ENCODE results near the gene NMNAT1. TPM values are rescaled to one million over a fixed set of nuclear protein-coding genes. Genes with fewer than 3 reads are reported as not detected.
"Not testable (repeated sequence)": the region's sequence is repeated elsewhere in the genome, so short reads cannot be mapped to it uniquely, and the experiment has no call there.

NMNAT1 gene
- total and polyA plus RNA-seq, 2 donors (not counting 1 experiment from before 2014, with no cell fraction given), result 11.5 to 17.2 TPM

DNA sequence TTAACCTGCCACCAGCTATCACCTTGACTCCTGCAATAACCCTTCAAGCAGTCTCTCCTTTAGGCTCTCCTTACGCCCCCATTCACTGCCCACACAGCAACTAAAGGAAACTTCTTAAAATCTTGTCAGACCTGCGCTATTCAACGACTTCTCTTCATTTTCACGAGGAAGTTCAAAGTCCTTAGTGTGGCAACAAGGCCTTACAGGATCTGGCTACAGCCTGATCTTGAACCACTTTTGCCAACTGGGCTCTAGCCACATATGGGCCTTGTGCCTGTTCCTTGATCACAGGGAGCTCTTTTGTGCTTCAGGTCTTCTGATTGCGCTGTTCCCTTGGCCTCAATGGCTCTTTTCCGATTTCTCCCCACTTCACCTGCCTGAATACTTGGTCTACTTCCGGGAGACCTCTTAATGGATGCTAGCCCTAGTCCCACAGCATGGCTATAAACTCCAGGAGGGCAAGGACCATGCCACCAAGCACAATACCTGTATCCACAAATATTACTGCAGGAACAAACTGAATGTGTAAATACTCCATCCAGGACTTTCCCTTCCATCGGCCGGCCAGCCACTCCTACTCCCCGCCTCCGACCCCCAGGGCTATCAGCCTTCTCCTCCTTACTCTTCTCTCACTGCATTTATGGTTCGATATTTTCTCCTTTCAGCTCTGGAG lies 30.9 kb upstream of the NMNAT1 start:
- H3K4me3 ChIP-seq (replicated peaks in 1 of 4; ENCODE audit: control extremely low read depth in 1 of 4, insufficient read depth in 1 of 4, low read depth in 3 of 4, low read length in 4 of 4), result no peak overlapping the region
- no peaks in the 10 kb centered on the region for H3K9me3 ChIP-seq (ENCODE audit: control insufficient read depth, insufficient read depth, low read depth, low read length)
- no peak for TF ChIP-seq EZH2 (IDR thresholded peaks at IDR 0.05; ENCODE audit: low read length, missing control alignments)
- TF ChIP-seq, protein P1, sequence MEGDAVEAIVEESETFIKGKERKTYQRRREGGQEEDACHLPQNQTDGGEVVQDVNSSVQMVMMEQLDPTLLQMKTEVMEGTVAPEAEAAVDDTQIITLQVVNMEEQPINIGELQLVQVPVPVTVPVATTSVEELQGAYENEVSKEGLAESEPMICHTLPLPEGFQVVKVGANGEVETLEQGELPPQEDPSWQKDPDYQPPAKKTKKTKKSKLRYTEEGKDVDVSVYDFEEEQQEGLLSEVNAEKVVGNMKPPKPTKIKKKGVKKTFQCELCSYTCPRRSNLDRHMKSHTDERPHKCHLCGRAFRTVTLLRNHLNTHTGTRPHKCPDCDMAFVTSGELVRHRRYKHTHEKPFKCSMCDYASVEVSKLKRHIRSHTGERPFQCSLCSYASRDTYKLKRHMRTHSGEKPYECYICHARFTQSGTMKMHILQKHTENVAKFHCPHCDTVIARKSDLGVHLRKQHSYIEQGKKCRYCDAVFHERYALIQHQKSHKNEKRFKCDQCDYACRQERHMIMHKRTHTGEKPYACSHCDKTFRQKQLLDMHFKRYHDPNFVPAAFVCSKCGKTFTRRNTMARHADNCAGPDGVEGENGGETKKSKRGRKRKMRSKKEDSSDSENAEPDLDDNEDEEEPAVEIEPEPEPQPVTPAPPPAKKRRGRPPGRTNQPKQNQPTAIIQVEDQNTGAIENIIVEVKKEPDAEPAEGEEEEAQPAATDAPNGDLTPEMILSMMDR (conservative IDR thresholded peaks at IDR 0.05 in 1 of 2, IDR thresholded peaks at IDR 0.05 in 1 of 2; ENCODE audit: low read depth in 1 of 2, low read length in 2 of 2), result no peak
- no peaks in the 10 kb centered on the region for H3K79me2 ChIP-seq (ENCODE audit: control insufficient read depth, insufficient read depth, low read length)
- no peak overlapping the region for H2AFZ ChIP-seq (ENCODE audit: low read length)
- H3K27ac ChIP-seq (ENCODE audit: insufficient read depth, low read length), result no peak overlapping the region
- no peak overlapping the region for H3K9ac ChIP-seq (ENCODE audit: insufficient read depth, low read length)
- H3K27me3 ChIP-seq (ENCODE audit: control insufficient read depth, insufficient read depth, low read length), result no peaks in the 10 kb centered on the region
- H4K20me1 ChIP-seq (ENCODE audit: control insufficient read depth, extremely low read depth, insufficient read depth, low read length), result no peaks in the 10 kb centered on the region
- DNase-seq (ENCODE audit: low read depth in 2 of 2), result no peak
- peaks cover 4% of the 10 kb centered on the region for H3K4me1 ChIP-seq (ENCODE audit: control insufficient read depth, extremely low read depth, insufficient read depth, low read length)
- no peak overlapping the region for H3K4me2 ChIP-seq (ENCODE audit: extremely low read depth, insufficient read depth, low read length)
- H3K36me3 ChIP-seq (ENCODE audit: control insufficient read depth, insufficient read depth, low read length), result no peaks in the 10 kb centered on the region

GRCh38 chr1:9914610-9914937 lies 28.7 kb upstream of the NMNAT1 start:
- H3K27me3 ChIP-seq (ENCODE audit: control insufficient read depth, insufficient read depth, low read length), result no peaks in the 10 kb centered on the region
- DNase-seq (ENCODE audit: low read depth in 2 of 2), result no peak

DNA sequence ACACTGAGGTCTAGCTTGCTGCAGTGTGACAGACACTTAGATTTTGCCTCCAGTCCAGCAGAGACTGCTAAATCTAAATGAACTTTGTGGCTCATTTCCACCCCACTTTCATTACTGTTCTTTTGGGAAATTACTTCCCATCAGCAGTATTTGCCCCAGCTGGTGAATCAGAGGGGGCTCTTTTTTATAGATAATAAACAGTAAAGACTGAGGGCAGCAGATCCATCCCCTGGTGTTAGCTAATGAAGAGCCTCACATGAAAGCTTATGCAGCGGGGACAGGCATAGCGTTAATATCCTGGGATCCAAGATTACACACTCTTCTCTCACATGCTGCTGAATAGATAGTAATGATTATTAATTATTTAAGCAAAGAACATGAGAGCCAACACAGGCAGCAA lies 26.8 kb upstream of the NMNAT1 start:
- H3K27ac ChIP-seq (ENCODE audit: insufficient read depth, low read length), result no peak overlapping the region
- no peak for DNase-seq (ENCODE audit: low read depth in 2 of 2)
- H4K20me1 ChIP-seq (ENCODE audit: control insufficient read depth, extremely low read depth, insufficient read depth, low read length), result no peaks in the 10 kb centered on the region
- H2AFZ ChIP-seq (ENCODE audit: low read length), result no peak overlapping the region
- H3K9me3 ChIP-seq (ENCODE audit: control insufficient read depth, insufficient read depth, low read depth, low read length), result no peaks in the 10 kb centered on the region
- no peaks in the 10 kb centered on the region for H3K27me3 ChIP-seq (ENCODE audit: control insufficient read depth, insufficient read depth, low read length)
- H3K4me1 ChIP-seq (ENCODE audit: control insufficient read depth, extremely low read depth, insufficient read depth, low read length), result no peaks in the 10 kb centered on the region
- H3K36me3 ChIP-seq (ENCODE audit: control insufficient read depth, insufficient read depth, low read length), result no peaks in the 10 kb centered on the region
- H3K4me3 ChIP-seq (replicated peaks in 1 of 4; ENCODE audit: control extremely low read depth in 1 of 4, insufficient read depth in 1 of 4, low read depth in 3 of 4, low read length in 4 of 4), result no peak overlapping the region
- no peak overlapping the region for H3K9ac ChIP-seq (ENCODE audit: insufficient read depth, low read length)
- H3K4me2 ChIP-seq (ENCODE audit: extremely low read depth, insufficient read depth, low read length), result no peak overlapping the region
- H3K79me2 ChIP-seq (ENCODE audit: control insufficient read depth, insufficient read depth, low read length), result no peaks in the 10 kb centered on the region
- TF ChIP-seq EZH2 (IDR thresholded peaks at IDR 0.05; ENCODE audit: low read length, missing control alignments), result no peak
- TF ChIP-seq, protein P1 (conservative IDR thresholded peaks at IDR 0.05 in 1 of 2, IDR thresholded peaks at IDR 0.05 in 1 of 2; ENCODE audit: low read depth in 1 of 2, low read length in 2 of 2), result no peak

More at GRCh38 chr1:9914610-9914937, 28.7 kb upstream of the NMNAT1 start:
- no peak for TF ChIP-seq EZH2 (IDR thresholded peaks at IDR 0.05; ENCODE audit: low read length, missing control alignments)
- TF ChIP-seq, protein P1 (conservative IDR thresholded peaks at IDR 0.05 in 1 of 2, IDR thresholded peaks at IDR 0.05 in 1 of 2; ENCODE audit: low read depth in 1 of 2, low read length in 2 of 2), result no peak
- no peak overlapping the region for H3K4me3 ChIP-seq (replicated peaks in 1 of 4; ENCODE audit: control extremely low read depth in 1 of 4, insufficient read depth in 1 of 4, low read depth in 3 of 4, low read length in 4 of 4)
- H3K4me2 ChIP-seq (ENCODE audit: extremely low read depth, insufficient read depth, low read length), result no peak overlapping the region
- H3K27ac ChIP-seq (ENCODE audit: insufficient read depth, low read length), result no peak overlapping the region
- H3K36me3 ChIP-seq (ENCODE audit: control insufficient read depth, insufficient read depth, low read length), result no peaks in the 10 kb centered on the region
- H2AFZ ChIP-seq (ENCODE audit: low read length), result no peak overlapping the region
- no peaks in the 10 kb centered on the region for H3K4me1 ChIP-seq (ENCODE audit: control insufficient read depth, extremely low read depth, insufficient read depth, low read length)
- no peaks in the 10 kb centered on the region for H3K79me2 ChIP-seq (ENCODE audit: control insufficient read depth, insufficient read depth, low read length)
- H3K9ac ChIP-seq (ENCODE audit: insufficient read depth, low read length), result no peak overlapping the region
- no peaks in the 10 kb centered on the region for H4K20me1 ChIP-seq (ENCODE audit: control insufficient read depth, extremely low read depth, insufficient read depth, low read length)
- H3K9me3 ChIP-seq (ENCODE audit: control insufficient read depth, insufficient read depth, low read depth, low read length), result no peaks in the 10 kb centered on the region

- not testable (repeated sequence) for H3K79me2 ChIP-seq (ENCODE audit: control insufficient read depth, insufficient read depth, low read length); H3K36me3 ChIP-seq (ENCODE audit: control insufficient read depth, insufficient read depth, low read length); H4K20me1 ChIP-seq (ENCODE audit: control insufficient read depth, extremely low read depth, insufficient read depth, low read length); H3K4me1 ChIP-seq (ENCODE audit: control insufficient read depth, extremely low read depth, insufficient read depth, low read length); H3K9ac ChIP-seq (ENCODE audit: insufficient read depth, low read length); H3K4me3 ChIP-seq (replicated peaks in 1 of 4; ENCODE audit: control extremely low read depth in 1 of 4, insufficient read depth in 1 of 4, low read depth in 3 of 4, low read length in 4 of 4); DNase-seq (ENCODE audit: low read depth in 2 of 2); H2AFZ ChIP-seq (ENCODE audit: low read length); H3K27me3 ChIP-seq (ENCODE audit: control insufficient read depth, insufficient read depth, low read length); H3K4me2 ChIP-seq (ENCODE audit: extremely low read depth, insufficient read depth, low read length); H3K9me3 ChIP-seq (ENCODE audit: control insufficient read depth, insufficient read depth, low read depth, low read length); H3K27ac ChIP-seq (ENCODE audit: insufficient read depth, low read length)
These were observed 25.8 kb upstream of the NMNAT1 start for GRCh38 chr1:9917495-9917894.

All from fibroblast of lung (primary cell).